H1 (cell line): ENCODE measurements around the gene SPTBN1. TPM values are rescaled to one million over a fixed set of nuclear protein-coding genes. Genes with fewer than 3 reads are reported as not detected.

Experiments
- CTCF ChIA-PET: fragments of 300-600 bp; sonication (Branson Sonifier 250); formaldehyde crosslinking; loops from one replicate; lab custom pipeline; 2021; ENCODE audit not compliant: partially characterized antibody; lab: Charles Lee
- POLR2A ChIA-PET: fragments of 300-600 bp; sonication (Branson Sonifier 250); formaldehyde crosslinking; loops from one replicate; lab custom pipeline; 2021; ENCODE audit warnings: inconsistent platforms; ENCODE audit not compliant: partially characterized antibody; lab: Charles Lee
- DNase-seq, 2 experiments: peaks; one replicate each; pipeline versions ENCODE4 v3.0.0 to v3.0.0-alpha.2; 2010 to 2022; ENCODE audit warnings: low spot score in 2 of 2, low read depth in 1 of 2, mixed read lengths in 1 of 2
- FAIRE-seq: peaks from 2 replicates; lab custom pipeline; 2011; peaks lifted over from hg19 to GRCh38; lab: Jason Lieb, UNC
- H2AFZ ChIP-seq: 2 replicates; pipeline ENCODE4 v1.8.1; 2012; ENCODE audit warnings: low read length, inconsistent platforms
- H2AK5ac ChIP-seq: 2 replicates; pipeline ENCODE4 v1.6.1; 2013; ENCODE audit warnings: low read depth, low read length
- H2BK120ac ChIP-seq: replicated peaks from 2 replicates; pipeline ENCODE3; 2013; ENCODE audit warnings: low read depth, low read length, inconsistent platforms
- H2BK12ac ChIP-seq: 2 replicates; pipeline ENCODE4 v1.6.1; 2013; ENCODE audit warnings: low read depth, low read length
- H2BK15ac ChIP-seq: 2 replicates; pipeline ENCODE4 v1.6.1; 2013; ENCODE audit warnings: low read length
- H2BK20ac ChIP-seq: 2 replicates; pipeline ENCODE4 v1.6.1; 2013; ENCODE audit warnings: low read length
- H2BK5ac ChIP-seq: 2 replicates; pipeline ENCODE4 v1.6.1; 2013; ENCODE audit warnings: low read depth, low read length
- H3K14ac ChIP-seq: 2 replicates; pipeline ENCODE4 v1.6.1; 2013; ENCODE audit warnings: inconsistent platforms; ENCODE audit not compliant: insufficient read length
- H3K18ac ChIP-seq: 2 replicates; pipeline ENCODE4 v1.6.1; 2013; ENCODE audit warnings: low read length; ENCODE audit errors: extremely low read depth
- H3K23ac ChIP-seq: 2 replicates; pipeline ENCODE4 v1.6.1; 2013; ENCODE audit warnings: inconsistent platforms; ENCODE audit not compliant: insufficient read length
- H3K23me2 ChIP-seq: 2 replicates; pipeline ENCODE4 v1.6.1; 2013; ENCODE audit warnings: low read depth, low read length
- H3K27ac ChIP-seq: 2 replicates; pipeline ENCODE4 v1.6.1; 2011; ENCODE audit warnings: low read depth, low read length, inconsistent platforms
- H3K27me3 ChIP-seq, 4 experiments: replicated peaks in 1 of 4; 1 replicate in 1 of 4; 2 replicates in 3 of 4; pipeline versions ENCODE4 v1.6.1 to v1.8.1; 2011 to 2013; ENCODE audit warnings: low read length in 3 of 4, mild to moderate bottlenecking in 3 of 4, inconsistent platforms in 2 of 4, mixed read lengths in 2 of 4, moderate library complexity in 1 of 4; ENCODE audit not compliant: control insufficient read depth in 3 of 4, insufficient read depth in 3 of 4; ENCODE audit errors: extremely low read depth in 1 of 4
- H3K36me3 ChIP-seq, 4 experiments: 2 replicates each; pipeline versions ENCODE4 v1.6.1 to v1.8.1; 2011 to 2013; ENCODE audit warnings: mild to moderate bottlenecking in 4 of 4, low read length in 3 of 4, moderate library complexity in 2 of 4, control low read depth in 1 of 4, inconsistent platforms in 1 of 4; ENCODE audit not compliant: insufficient read depth in 4 of 4, control insufficient read depth in 2 of 4
- H3K4ac ChIP-seq: replicated peaks from 2 replicates; pipeline ENCODE3; 2013; ENCODE audit warnings: low read length, low read depth, mixed read lengths, inconsistent platforms; ENCODE audit not compliant: insufficient read length
- H3K4me1 ChIP-seq, 4 experiments: replicated peaks in 1 of 4; 1 replicate in 1 of 4; 2 replicates in 3 of 4; pipeline versions ENCODE4 v1.6.1 to v1.8.1; 2011 to 2013; ENCODE audit warnings: low read length in 3 of 4, inconsistent platforms in 2 of 4, mixed read lengths in 1 of 4; ENCODE audit not compliant: insufficient read depth in 4 of 4, control insufficient read depth in 3 of 4
- H3K4me2 ChIP-seq, 2 experiments: 2 replicates each; pipeline versions ENCODE4 v1.6.1 to v1.8.1; 2011 to 2013; ENCODE audit warnings: low read depth in 2 of 2, low read length in 2 of 2, control low read depth in 1 of 2, inconsistent platforms in 1 of 2, mild to moderate bottlenecking in 1 of 2; ENCODE audit not compliant: insufficient read depth in 1 of 2
- H3K4me3 ChIP-seq, 4 experiments: fragments of 200-600, 300-600 bp in 1 of 4; sonication (generic), shearing (Covaris generic), sonication (Bioruptor Twin) in 1 of 4; 2 replicates each; pipeline versions ENCODE4 v1.5.1 to v1.8.1; 2011 to 2016; ENCODE audit warnings: low read length in 4 of 4, low read depth in 3 of 4, control low read depth in 2 of 4, inconsistent platforms in 2 of 4, mild to moderate bottlenecking in 2 of 4, mixed read lengths in 1 of 4, moderate library complexity in 1 of 4; ENCODE audit not compliant: insufficient read depth in 2 of 4; ENCODE audit errors: extremely low read depth in 1 of 4
- H3K56ac ChIP-seq: replicated peaks from 2 replicates; pipeline ENCODE3; 2013; ENCODE audit warnings: low read depth, mild to moderate bottlenecking, mixed read lengths, low read length, inconsistent platforms; ENCODE audit not compliant: insufficient read length
- H3K79me1 ChIP-seq: 2 replicates; pipeline ENCODE4 v1.6.1; 2013; ENCODE audit warnings: low read depth, low read length, control low read depth
- H3K79me2 ChIP-seq, 2 experiments: 2 replicates each; pipeline versions ENCODE4 v1.6.1 to v1.8.1; 2012 to 2013; ENCODE audit warnings: low read length in 2 of 2, mild to moderate bottlenecking in 2 of 2, inconsistent platforms in 1 of 2; ENCODE audit not compliant: insufficient read depth in 2 of 2, control insufficient read depth in 1 of 2
- H3K9ac ChIP-seq, 4 experiments: replicated peaks in 1 of 4; 1 replicate in 1 of 4; 2 replicates in 3 of 4; pipeline versions ENCODE4 v1.6.1 to v1.8.1; 2011 to 2013; ENCODE audit warnings: low read depth in 3 of 4, low read length in 3 of 4, control low read depth in 2 of 4, mild to moderate bottlenecking in 2 of 4, moderate library complexity in 2 of 4, inconsistent platforms in 1 of 4; ENCODE audit errors: extremely low read depth in 1 of 4
- H3K9me3 ChIP-seq, 2 experiments: 2 replicates each; pipeline versions ENCODE4 v1.6.1 to v1.8.1; 2012 to 2013; ENCODE audit warnings: mild to moderate bottlenecking in 2 of 2, moderate library complexity in 2 of 2, control low read depth in 1 of 2, inconsistent platforms in 1 of 2, low read depth in 1 of 2, low read length in 1 of 2, mixed read lengths in 1 of 2; ENCODE audit not compliant: insufficient read depth in 2 of 2
- H4K20me1 ChIP-seq, 2 experiments: replicated peaks in 1 of 2; 2 replicates each; pipeline versions ENCODE3 to v1.8.1; 2011 to 2013; ENCODE audit warnings: inconsistent platforms in 2 of 2, low read length in 2 of 2, mild to moderate bottlenecking in 1 of 2; ENCODE audit not compliant: insufficient read depth in 2 of 2, control insufficient read depth in 1 of 2
- H4K5ac ChIP-seq: 2 replicates; pipeline ENCODE4 v1.6.1; 2013; ENCODE audit warnings: low read length, low read depth, mixed read lengths, inconsistent platforms; ENCODE audit not compliant: insufficient read length
- H4K8ac ChIP-seq: 2 replicates; pipeline ENCODE4 v1.8.0; 2013; ENCODE audit warnings: mild to moderate bottlenecking, moderate library complexity, low read length, inconsistent platforms; ENCODE audit not compliant: insufficient read depth; ENCODE audit errors: extremely low read depth
- H4K91ac ChIP-seq: replicated peaks from 2 replicates; pipeline ENCODE3; 2013; ENCODE audit warnings: low read length, mixed read lengths, inconsistent platforms; ENCODE audit not compliant: insufficient read length
- ASH2L ChIP-seq: fragments of 200-600, 300-600 bp; sonication (generic); IDR thresholded peaks from one replicate; pipeline ENCODE4 v1.7.1; 2017; ENCODE audit warnings: low read length
- BCL11A ChIP-seq, 2 experiments: IDR thresholded peaks; one replicate each; pipeline ENCODE4 v1.6.1; 2011; ENCODE audit warnings: low read depth in 2 of 2, low read length in 2 of 2, mild to moderate bottlenecking in 2 of 2
- BRCA1 ChIP-seq: IDR thresholded peaks from 2 replicates; pipeline ENCODE4 v1.6.1; 2012; ENCODE audit warnings: low read depth, low read length, improper control_type of control experiment
- CBX5 ChIP-seq: fragments of 300-800, 300-1000 bp; sonication (generic); IDR thresholded peaks from 2 replicates; pipeline ENCODE4 v1.7.1; 2016; ENCODE audit warnings: antibody characterized with exemption, low read length, low read depth
- CEBPB ChIP-seq: IDR thresholded peaks from 2 replicates; pipeline ENCODE4 v1.6.1; 2012; ENCODE audit warnings: low read depth, low read length
- CHD1 ChIP-seq: IDR thresholded peaks from 2 replicates; pipeline ENCODE4 v1.6.1; 2012; ENCODE audit warnings: low read depth, low read length, improper control_type of control experiment
- CTCF ChIP-seq, 3 experiments: IDR thresholded peaks; 1 replicate in 2 of 3; 2 replicates in 1 of 3; pipeline versions ENCODE4 v1.5.1 to v1.6.1; 2011; ENCODE audit warnings: low read length in 3 of 3, mild to moderate bottlenecking in 3 of 3, inconsistent platforms in 2 of 3, low read depth in 1 of 3, moderate library complexity in 1 of 3; ENCODE audit not compliant: insufficient read depth in 1 of 3; ENCODE audit errors: control extremely low read depth in 1 of 3
- GABPA ChIP-seq: IDR thresholded peaks from 2 replicates; pipeline ENCODE4 v1.6.1; 2011; ENCODE audit warnings: mild to moderate bottlenecking, low read length, moderate library complexity, borderline replicate concordance; ENCODE audit not compliant: insufficient read depth
- JUN ChIP-seq: IDR thresholded peaks from 2 replicates; pipeline ENCODE4 v1.6.1; 2011; ENCODE audit warnings: low read depth, mild to moderate bottlenecking, improper control_type of control experiment, low read length
- MAX ChIP-seq: IDR thresholded peaks from 2 replicates; pipeline ENCODE4 v1.6.1; 2012; ENCODE audit warnings: inconsistent platforms
- NRF1 ChIP-seq: IDR thresholded peaks from 2 replicates; pipeline ENCODE4 v1.6.1; 2011; ENCODE audit warnings: mild to moderate bottlenecking, low read depth, low read length, improper control_type of control experiment
- POLR2AphosphoS5 ChIP-seq: IDR thresholded peaks from 2 replicates; pipeline ENCODE4 v1.6.1; 2011; ENCODE audit warnings: low read depth, low read length
- WGBS, 2 experiments: shearing (Covaris generic) in 1 of 2; methylation state at CpG; one replicate each; pipeline versions ENCODE4 v1.1.6 to v1.1.7; 2013 to 2015; ENCODE audit warnings: low lambda C conversion rate in 2 of 2, mixed read lengths in 2 of 2, inconsistent platforms in 1 of 2, low coverage in 1 of 2, missing lambda C conversion rate in 1 of 2; ENCODE audit not compliant: insufficient replicate concordance in 2 of 2, insufficient coverage in 1 of 2, insufficient read length in 1 of 2; ENCODE audit errors: extremely low coverage in 1 of 2, missing lambda C conversion rate in 1 of 2; 5-methylcytosine and 5-hydroxymethylcytosine counted together
- polyA plus RNA-seq, 7 experiments: library from polyadenylated mRNA; depleted of rRNA in 3 of 7; stranded (reverse) in 5 of 7; unstranded in 2 of 7; fragments of >200 nt in 5 of 7; fragments of 200-250 nt in 2 of 7; gene quantifications; 1 replicate in 5 of 7; 2 replicates in 1 of 7; 4 replicates in 1 of 7; pipeline versions ENCODE4 v1.2.1 to v1.2.3, GENCODE V29; 2011 to 2013; ENCODE audit warnings: missing spikeins in 2 of 7, mixed read lengths in 2 of 7
- total RNA-seq: library from RNA; stranded (reverse); fragmentation: NEBNext Ultra II Directional; extraction: Animal tissue kit (Norgen Biotek cat#: 25700); gene quantifications from 2 replicates; pipeline ENCODE4 v1.2.1, GENCODE V29; 2021

The SPTBN1 gene
- total and polyA plus RNA-seq, 2 of the 8 experiments (the other 6 are each of a cell fraction or from before 2014, with no cell fraction given): 31.8 to 180 TPM

GRCh38 chr2:54549430-54549829, 93.3 kb downstream of the SPTBN1 start:
- Histone ChIP-seq H2BK5ac (no peak overlapping the region), H3K56ac (no peak overlapping the region), H3K4me3 (no peak overlapping the region), H3K18ac (no peak overlapping the region), H3K4me2 (no peak overlapping the region), H3K36me3 (no peaks in the 10 kb centered on the region), H3K9ac (no peak overlapping the region), H2AK5ac (no peak overlapping the region), H2BK20ac (no peak overlapping the region), H2AFZ (no peak overlapping the region), H3K79me2 (no peaks in the 10 kb centered on the region), H3K4me1 (peaks cover 2 to 8% (median 6%) of the 10 kb centered on the region in 4 experiments; a peak in 5 of 7 replicates), H3K14ac (no peak overlapping the region)
- WGBS, 2 experiments: 88% methylated on average over 3 of the region's 3 CpGs; no CpG with 5 or more reads in 1 of the 2 experiments
- DNase-seq: no peak
- TF ChIP-seq CTCF (IDR thresholded peaks at IDR 0.05; ENCODE audit: control extremely low read depth in 1 of 3, insufficient read depth in 1 of 3, low read depth in 1 of 3, low read length in 3 of 3) (no peak), JUN (no peak), CEBPB (no peak), BCL11A (IDR thresholded peaks at IDR 0.05; ENCODE audit: low read depth in 2 of 2, low read length in 2 of 2) (no peak), ASH2L (no peak), CBX5 (no peak), MAX (no peak), BRCA1 (no peak), NRF1 (no peak), GABPA (no peak), POLR2AphosphoS5 (no peak), CHD1 (no peak)
- TF ChIP-seq, all 59 proteins: peak for 0
- H4K8ac ChIP-seq: no peak overlapping the region
- CTCF ChIA-PET: interaction anchor here (1.3 kb wide), 1 partner anchor 47 kb away, joined by 3 read pairs; no protein-coding TSS in a partner anchor
- H3K27me3 ChIP-seq: no peaks in the 10 kb centered on the region
- H2BK15ac ChIP-seq: 0 out of 2 replicates have a peak overlapping the region, but pooled peaks have one; percentile 11
- H3K27ac ChIP-seq: no peak overlapping the region
- H4K20me1 ChIP-seq: peaks cover 0 to 2% of the 10 kb centered on the region in 2 experiments
- H2BK120ac ChIP-seq: no peak overlapping the region
- no peak overlapping the region for H3K23ac ChIP-seq
- H3K4ac ChIP-seq: no peak overlapping the region
- H3K23me2 ChIP-seq: no peaks in the 10 kb centered on the region; the same call in 1 of the 2 replicates
- no peak for FAIRE-seq
- no peaks in the 10 kb centered on the region; the same call in 1 of the 2 replicates for H3K79me1 ChIP-seq
- no peak overlapping the region for H2BK12ac ChIP-seq
- no peaks in the 10 kb centered on the region for H3K9me3 ChIP-seq
- POLR2A ChIA-PET: interaction anchor here (1.9 to 5.3 kb wide), 2 partner anchors 10 to 25 kb away, joined by 4 to 28 read pairs; no protein-coding TSS in a partner anchor
- no peak overlapping the region for H4K5ac ChIP-seq
- no peak overlapping the region for H4K91ac ChIP-seq
